Mucosa of descending colon (tissue), 3 donors: ENCODE data around the gene ATP8A1. TPM values are rescaled to one million over a fixed set of nuclear protein-coding genes. Genes with fewer than 3 reads are reported as not detected.

Experiments
- ATAC-seq: fragments of 200-7000 bp; cut with Tn5 transposase; one replicate; pipeline ENCODE4 v1.9.1; 2020; ENCODE audit warnings: mild to moderate bottlenecking, moderate library complexity
- DNase-seq, 3 donors: peaks; one replicate each; pipeline ENCODE4 v3.0.0-alpha.2; 2020
- H3K36me3 ChIP-seq: fragments of 200-600 bp; one replicate; pipeline ENCODE4 v1.8.0; 2021; ENCODE audit warnings: low read depth, mild to moderate bottlenecking
- H3K4me1 ChIP-seq: fragments of 200-600 bp; one replicate; pipeline ENCODE4 v1.8.0; 2021; ENCODE audit warnings: low read depth, mild to moderate bottlenecking
- H3K4me3 ChIP-seq: fragments of 200-600 bp; one replicate; pipeline ENCODE4 v1.8.0; 2021; ENCODE audit warnings: mild to moderate bottlenecking
- H3K9me3 ChIP-seq: fragments of 200-600 bp; one replicate; pipeline ENCODE4 v1.8.0; 2021; ENCODE audit warnings: mild to moderate bottlenecking
- intact Hi-C, 2 donors: fragments of 100-400 bp; cut with DNase I in 1 of 2; cut with micrococcal nuclease in 1 of 2; formaldehyde crosslinking; loops; one replicate each; pipeline versions ENCODE4 v1.11.0 to v1.11.1; 2022; cut with DNase I, micrococcal nuclease
- total RNA-seq, 3 donors: library from RNA; stranded (reverse); fragmentation: NEBNext Ultra II Directional in 2 of 3; extraction: Animal tissue kit (Norgen Biotek cat#: 25700) in 2 of 3; gene quantifications; one replicate each; pipeline versions ENCODE4 v1.2.1 to v1.2.4, GENCODE V29; 2021 to 2023
- TF ChIP-seq, protein P1 (sequence below): fragments of 200-600 bp; IDR thresholded peaks from one replicate; pipeline ENCODE4 v1.8.0; 2022; ENCODE audit warnings: antibody characterized with exemption, mild to moderate bottlenecking
- donor health status: DM: no; HTN: no; CAD: no; lungs with moderate emphysema.
- donor health status: DM: no; HTN: no; CAD: no.
- donor health status: DM: no; HTN: yes; CAD: no.

The ATP8A1 gene
- total RNA-seq, 3 donors from 2014 or later: 40.3 to 92.0 (median 41.1) TPM

DNA sequence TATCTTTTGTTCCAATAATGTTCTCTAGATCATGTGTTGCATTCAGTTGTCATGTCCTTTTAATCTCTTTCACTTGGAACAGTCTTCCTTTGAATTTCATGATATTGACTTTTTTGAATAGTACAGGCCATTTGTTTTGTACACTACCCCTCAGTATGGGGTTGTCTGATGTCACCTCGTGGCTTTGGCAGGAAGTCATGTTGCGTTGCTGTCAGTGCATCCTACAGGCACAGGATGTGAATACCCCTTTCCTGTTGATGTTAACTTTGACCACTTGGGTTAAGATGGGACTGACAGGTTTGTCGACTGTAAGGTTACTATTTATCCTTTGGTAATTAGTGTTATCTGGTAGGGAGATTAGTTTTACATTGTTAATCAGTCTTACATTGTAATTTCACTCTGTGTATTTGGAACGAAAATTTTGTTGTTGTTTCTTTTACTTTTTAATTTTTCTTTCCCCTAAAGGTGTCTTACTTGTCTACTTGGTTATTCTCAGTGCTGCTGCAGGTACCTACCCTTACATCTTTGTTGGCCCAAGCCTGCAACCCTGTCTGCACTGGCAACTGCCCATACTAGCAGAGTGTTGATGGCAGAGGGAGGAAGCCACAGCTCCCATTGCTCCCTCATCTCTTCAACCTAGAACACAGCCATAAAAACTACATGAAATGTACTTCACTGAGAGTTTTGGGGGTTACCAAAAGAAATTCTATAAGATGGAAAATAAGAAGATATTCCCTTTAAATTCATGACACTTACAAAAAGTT, 14.7 kb upstream of the ATP8A1 start:
- DNase-seq: no peak
- peak; percentile 79 for ATAC-seq

DNA sequence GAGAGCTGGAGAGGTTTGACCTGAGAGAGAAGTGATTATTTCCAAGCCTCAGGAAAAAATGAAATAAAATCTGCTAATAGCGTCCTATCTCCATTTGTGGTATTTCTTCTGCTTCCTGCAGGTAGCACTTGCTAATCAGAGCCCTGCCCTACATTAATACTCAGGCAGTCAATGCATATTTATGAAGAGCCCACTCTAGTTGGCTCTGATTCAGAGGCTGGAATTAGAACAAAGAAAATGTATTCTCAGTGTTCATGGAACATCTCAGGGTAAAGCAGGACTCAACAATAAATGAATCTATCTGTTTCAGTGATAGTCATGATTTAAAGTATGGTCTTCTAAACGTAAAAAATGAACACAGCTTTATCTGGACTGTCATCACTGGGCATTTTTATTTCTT, 1.4 kb upstream of the ATP8A1 start:
- peaks cover 18% of the 10 kb centered on the region for H3K4me1 ChIP-seq
- H3K4me3 ChIP-seq: no peak overlapping the region
- intact Hi-C loops: no loop called here
- DNase-seq (no peak), ATAC-seq (no peak)
- TF ChIP-seq, protein P1, sequence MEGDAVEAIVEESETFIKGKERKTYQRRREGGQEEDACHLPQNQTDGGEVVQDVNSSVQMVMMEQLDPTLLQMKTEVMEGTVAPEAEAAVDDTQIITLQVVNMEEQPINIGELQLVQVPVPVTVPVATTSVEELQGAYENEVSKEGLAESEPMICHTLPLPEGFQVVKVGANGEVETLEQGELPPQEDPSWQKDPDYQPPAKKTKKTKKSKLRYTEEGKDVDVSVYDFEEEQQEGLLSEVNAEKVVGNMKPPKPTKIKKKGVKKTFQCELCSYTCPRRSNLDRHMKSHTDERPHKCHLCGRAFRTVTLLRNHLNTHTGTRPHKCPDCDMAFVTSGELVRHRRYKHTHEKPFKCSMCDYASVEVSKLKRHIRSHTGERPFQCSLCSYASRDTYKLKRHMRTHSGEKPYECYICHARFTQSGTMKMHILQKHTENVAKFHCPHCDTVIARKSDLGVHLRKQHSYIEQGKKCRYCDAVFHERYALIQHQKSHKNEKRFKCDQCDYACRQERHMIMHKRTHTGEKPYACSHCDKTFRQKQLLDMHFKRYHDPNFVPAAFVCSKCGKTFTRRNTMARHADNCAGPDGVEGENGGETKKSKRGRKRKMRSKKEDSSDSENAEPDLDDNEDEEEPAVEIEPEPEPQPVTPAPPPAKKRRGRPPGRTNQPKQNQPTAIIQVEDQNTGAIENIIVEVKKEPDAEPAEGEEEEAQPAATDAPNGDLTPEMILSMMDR: no peak
- H3K36me3 ChIP-seq: no peaks in the 10 kb centered on the region
- no peaks in the 10 kb centered on the region for H3K9me3 ChIP-seq

More for the DNA sequence above, 14.7 kb upstream of the ATP8A1 start:
- Histone ChIP-seq H3K4me1 (no peaks in the 10 kb centered on the region), H3K4me3 (no peak overlapping the region), H3K36me3 (no peaks in the 10 kb centered on the region), H3K9me3 (no peaks in the 10 kb centered on the region)
- intact Hi-C loops: no loop called here
- TF ChIP-seq, protein P1: no peak

DNA sequence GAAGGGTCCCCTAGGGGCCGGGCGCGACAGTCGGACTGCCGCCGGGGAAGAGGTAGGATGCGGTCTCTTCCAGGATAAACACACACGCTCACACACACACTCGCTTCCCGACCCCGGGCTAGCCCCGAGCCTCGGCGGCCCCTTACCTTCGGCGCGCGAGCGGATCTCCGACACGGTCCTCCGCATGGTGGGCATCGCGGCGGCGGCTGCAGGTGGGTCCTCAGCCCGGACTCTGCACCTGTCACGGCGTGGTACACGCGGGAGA, 294 bp downstream of the ATP8A1 start:
- DNase-seq (no peak), ATAC-seq (peak; percentile 7)
- no peaks in the 10 kb centered on the region for H3K36me3 ChIP-seq
- H3K4me3 ChIP-seq: peak overlapping the region; percentile 77
- peaks cover 18% of the 10 kb centered on the region for H3K4me1 ChIP-seq
- intact Hi-C loops: no loop called here
- TF ChIP-seq, protein P1: no peak
- H3K9me3 ChIP-seq: no peaks in the 10 kb centered on the region

DNA sequence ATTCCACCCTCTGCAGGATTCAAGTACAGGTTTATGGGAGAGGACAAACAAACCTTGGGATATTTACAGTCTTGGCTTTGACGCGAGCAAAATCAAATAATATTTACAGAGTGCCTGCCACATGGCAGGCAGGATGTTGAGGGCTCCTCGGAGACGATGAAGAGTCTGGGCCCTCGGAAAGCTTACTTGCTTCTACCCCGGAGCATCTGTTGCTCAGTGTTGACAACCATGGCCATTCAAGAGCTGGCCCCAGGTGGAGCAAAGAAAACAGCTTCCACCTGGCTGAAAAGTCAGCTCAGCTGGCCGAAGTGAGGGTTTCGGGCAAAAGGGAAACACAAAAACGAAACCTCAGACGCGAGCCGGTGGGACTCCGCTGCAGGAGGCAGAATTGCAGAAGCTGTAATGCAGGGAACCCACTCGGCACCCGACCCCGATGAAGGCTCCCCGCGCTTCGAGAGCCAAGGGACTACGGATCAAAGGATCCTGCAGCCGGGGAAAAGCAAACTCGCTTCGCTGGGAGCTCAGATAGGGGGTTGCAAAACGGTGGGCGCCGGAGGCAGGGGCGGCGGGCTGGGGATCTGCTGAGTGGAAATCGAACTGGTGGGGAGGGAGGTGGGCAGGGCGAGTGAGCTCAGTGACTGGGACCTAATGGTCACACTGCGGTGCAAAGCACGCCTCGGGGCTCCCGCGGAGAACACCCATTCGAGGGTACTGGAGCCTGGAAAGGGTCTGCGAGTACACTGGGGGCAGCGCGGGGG, 805 bp downstream of the ATP8A1 start:
- H3K9me3 ChIP-seq: no peaks in the 10 kb centered on the region
- DNase-seq: peak; percentile 62 to 77 (median 72)
- intact Hi-C loops: no loop called here
- TF ChIP-seq, protein P1: no peak
- H3K4me3 ChIP-seq: peak overlapping the region; percentile 77
- H3K36me3 ChIP-seq: no peaks in the 10 kb centered on the region
- ATAC-seq: peak; percentile 32
- peaks cover 18% of the 10 kb centered on the region for H3K4me1 ChIP-seq

DNA sequence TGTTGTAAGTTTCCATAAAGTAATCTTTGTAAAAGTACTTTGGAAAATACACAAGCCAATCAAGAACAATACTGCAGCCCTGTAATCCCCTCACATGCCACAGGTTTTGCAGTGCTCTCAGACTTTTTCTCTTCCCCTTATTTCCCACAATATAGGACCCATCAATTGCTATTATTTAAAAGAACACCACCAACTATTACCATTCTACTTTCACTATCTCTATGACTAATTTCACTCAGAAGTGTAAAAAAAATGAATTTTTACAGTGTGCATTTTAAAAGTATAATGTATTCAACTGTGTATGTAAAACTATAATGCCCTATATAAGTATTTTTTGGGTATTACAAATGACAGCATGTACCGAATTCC, 1.7 kb downstream of the ATP8A1 start:
- Histone ChIP-seq H3K9me3 (no peaks in the 10 kb centered on the region), H3K4me1 (peaks cover 18% of the 10 kb centered on the region), H3K36me3 (no peaks in the 10 kb centered on the region), H3K4me3 (no peak overlapping the region)
- ATAC-seq: no peak
- intact Hi-C loops: no loop called here
- DNase-seq: no peak
- TF ChIP-seq, protein P1: no peak
